G401.6 (cell line): ENCODE data around the gene PBX1.

ENCODE experiments used
- FAIRE-seq: peaks from 2 replicates; lab custom pipeline; 2012; peaks lifted over from hg19 to GRCh38; lab: Jason Lieb, UNC

PBX1 gene

DNA sequence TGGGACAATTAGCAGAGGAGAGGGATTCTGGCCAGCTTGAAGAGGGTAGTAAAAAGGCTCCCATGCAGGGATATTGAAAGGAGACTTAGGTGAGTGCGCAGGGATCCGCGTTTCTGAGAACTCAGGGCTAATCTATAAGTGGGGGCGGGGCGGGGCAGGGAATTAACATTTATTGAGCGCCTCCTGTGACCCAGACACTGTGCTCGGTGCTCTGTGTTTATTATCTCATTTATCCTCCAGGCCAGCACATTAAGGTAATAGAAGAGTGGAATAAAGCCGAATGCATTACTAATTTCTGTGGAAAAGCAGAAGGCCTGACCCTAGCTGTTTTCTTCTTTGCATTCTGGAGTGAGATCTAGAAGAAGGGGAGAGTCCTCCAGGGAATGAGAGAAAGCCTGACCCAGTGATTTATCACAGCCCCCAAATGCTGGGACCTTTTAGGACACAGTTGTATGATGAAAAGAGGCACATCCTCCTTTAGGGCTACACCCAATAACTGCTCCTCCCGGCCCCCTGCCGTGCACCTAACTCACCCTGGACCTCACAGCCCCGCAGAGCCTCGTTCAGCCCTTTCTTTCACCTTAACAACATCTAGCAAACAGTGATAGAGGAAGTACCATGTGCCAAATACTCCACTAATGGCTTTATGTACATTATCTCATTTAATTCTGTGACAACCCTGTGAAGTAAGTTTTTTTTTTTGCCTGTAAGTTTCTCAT is 317.6 kb downstream of the PBX1 start:
- no peak for FAIRE-seq

DNA sequence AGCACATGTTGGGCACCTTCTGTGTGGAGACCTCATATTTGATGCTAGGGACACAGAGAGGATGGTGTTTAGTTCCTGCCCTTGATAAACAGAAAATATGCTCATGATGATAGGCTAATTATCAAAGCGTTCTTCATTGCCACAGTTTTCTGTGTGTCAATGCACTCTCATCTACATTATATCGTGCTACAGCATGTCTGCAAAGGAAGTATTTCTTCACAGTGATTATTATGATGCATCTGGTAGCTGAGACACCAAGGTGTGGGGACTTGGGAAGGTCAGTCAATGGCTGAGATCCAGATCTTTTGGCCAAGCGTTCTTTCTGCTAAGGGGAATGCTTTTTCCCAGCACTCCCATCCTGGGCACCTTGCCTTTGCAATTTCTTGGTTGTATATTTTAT is 321.2 kb downstream of the PBX1 start:
- FAIRE-seq, result no peak

DNA sequence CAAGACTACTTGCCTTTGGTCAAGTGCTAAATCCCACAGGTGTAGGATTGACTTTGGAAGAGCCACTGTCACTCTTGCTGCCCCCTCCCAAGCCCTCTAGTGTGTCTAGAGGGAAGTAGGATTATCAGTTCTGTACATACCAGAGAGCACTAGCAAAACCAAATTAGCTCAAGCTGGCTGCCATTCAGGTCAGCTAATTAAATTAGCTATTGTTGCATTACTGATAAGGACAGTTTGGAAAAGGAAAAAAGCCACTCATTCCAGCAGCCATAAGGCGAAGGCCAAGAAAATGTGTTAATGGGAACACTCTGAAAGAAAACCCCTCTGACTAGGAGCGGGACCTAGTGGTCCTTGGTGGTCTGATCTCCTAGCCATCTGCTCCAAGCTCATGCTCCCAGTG is 321.7 kb downstream of the PBX1 start:
- no peak for FAIRE-seq

GRCh38 chr1:164885311-164885710 is 326.3 kb downstream of the PBX1 start:
- no peak for FAIRE-seq

GRCh38 chr1:164886101-164886500 is 327.1 kb downstream of the PBX1 start:
- FAIRE-seq, result no peak

- FAIRE-seq, result no peak
These were observed 332.6 kb downstream of the PBX1 start for GRCh38 chr1:164891615-164892014.

DNA sequence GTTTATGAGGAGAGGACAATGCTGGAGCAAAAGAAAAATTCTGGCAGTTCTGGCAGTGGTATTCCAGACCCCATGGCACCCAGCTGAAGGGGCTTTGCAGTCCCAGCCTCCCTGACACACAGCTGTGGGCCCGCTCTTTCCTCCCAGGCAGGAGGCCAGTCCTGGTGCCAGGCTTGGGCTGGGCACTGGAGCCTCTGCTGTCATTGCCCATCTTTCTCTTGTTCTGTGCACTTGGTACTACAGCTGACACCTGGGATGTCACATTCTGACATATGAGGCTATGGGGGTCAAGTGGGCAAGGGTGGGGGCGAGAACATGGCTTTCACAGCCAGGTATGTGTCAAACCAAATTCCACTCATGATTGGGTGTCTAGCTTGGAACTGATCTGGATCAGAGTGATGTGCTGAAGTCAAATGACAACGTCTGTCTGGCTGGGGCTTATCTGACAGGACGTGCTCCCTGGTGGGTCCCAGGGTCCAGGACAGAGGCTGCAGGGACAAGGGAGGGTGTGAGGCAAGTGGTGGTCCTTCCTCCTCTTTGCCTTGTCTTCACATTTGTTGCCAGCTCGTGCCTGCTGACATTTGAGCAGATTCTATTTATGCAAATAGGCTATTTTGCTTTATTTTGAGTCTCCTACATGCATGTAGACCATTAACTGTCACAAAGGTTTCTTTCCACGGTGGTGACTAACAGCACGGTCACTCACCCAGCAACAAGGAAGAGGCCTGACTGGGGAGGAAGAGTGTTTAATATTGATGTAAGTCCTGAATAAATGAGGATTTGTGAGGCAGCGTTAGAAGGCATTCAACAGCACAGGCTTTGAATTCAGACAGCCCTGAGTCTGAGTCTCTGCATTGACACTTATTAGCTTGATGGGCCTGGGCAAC is 336.3 kb downstream of the PBX1 start:
- FAIRE-seq, result no peak

GRCh38 chr1:164901031-164901430 is 342.0 kb downstream of the PBX1 start:
- no peak for FAIRE-seq
